ENCODE data around the gene RAI1. TPM values are rescaled to one million over a fixed set of nuclear protein-coding genes. Genes with fewer than 3 reads are reported as not detected.

RAI1 gene
- total and polyA plus RNA-seq, 10 of the 15 experiments (the other 5 are each of a cell fraction or from before 2014, with no cell fraction given): 0.66 to 37.7 (median 6.0) TPM

DNA sequence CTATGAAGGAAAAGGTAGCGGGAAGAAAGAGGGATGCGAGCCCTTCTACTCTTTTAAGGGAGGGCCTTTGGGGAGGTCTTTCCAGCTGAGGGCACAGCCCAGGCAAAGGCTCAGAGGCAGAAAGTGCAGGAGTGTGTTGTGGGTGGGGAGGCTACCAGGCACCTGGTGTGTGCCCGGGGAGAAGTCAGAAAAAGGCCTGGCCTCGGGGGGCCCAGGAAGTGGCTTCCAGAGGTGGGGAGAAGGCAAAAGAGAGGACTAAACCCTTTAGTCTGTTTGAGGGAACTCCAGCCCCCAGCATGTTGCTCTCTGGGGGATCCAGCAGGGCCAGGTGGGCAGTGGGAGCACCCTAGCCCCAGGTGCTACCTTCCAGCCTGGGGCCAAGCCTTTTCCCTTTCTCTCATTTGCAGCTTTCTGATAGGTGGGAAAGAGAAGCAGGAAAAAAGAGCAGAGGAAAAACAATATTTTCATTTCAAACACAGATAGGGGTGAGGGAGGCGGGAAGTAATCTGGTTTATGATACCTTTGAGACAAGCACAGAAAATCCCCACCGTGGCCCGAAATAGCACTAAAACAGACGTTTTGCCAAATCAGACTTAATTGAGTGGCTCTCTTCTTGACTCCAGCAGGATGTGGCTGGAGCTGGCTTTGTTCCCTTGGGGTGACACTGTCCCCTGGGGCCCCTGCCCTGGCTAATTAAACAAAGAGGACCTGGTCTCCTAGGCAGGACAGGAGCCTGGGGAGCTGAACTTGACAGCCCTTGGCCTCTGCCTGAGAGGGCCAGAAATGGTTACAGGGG lies 10.4 kb downstream of the RAI1 start (continued):
- TF ChIP-seq, protein P1, sequence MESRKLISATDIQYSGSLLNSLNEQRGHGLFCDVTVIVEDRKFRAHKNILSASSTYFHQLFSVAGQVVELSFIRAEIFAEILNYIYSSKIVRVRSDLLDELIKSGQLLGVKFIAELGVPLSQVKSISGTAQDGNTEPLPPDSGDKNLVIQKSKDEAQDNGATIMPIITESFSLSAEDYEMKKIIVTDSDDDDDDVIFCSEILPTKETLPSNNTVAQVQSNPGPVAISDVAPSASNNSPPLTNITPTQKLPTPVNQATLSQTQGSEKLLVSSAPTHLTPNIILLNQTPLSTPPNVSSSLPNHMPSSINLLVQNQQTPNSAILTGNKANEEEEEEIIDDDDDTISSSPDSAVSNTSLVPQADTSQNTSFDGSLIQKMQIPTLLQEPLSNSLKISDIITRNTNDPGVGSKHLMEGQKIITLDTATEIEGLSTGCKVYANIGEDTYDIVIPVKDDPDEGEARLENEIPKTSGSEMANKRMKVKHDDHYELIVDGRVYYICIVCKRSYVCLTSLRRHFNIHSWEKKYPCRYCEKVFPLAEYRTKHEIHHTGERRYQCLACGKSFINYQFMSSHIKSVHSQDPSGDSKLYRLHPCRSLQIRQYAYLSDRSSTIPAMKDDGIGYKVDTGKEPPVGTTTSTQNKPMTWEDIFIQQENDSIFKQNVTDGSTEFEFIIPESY (IDR thresholded peaks at IDR 0.05): no peak
- TF ChIP-seq MTA3 (IDR thresholded peaks at IDR 0.05; ENCODE audit: borderline replicate concordance, low read length) (no peak), HDAC2 (IDR thresholded peaks at IDR 0.05) (no peak), NFXL1 (IDR thresholded peaks at IDR 0.05; ENCODE audit: borderline replicate concordance) (no peak), SMC3 (IDR thresholded peaks at IDR 0.05; ENCODE audit: borderline replicate concordance, low read length) (no peak; the same call in 1 of the 2 replicates), ZZZ3 (IDR thresholded peaks at IDR 0.05; ENCODE audit: control insufficient read depth, insufficient read length, low read depth) (no peak), ZSCAN29 (IDR thresholded peaks at IDR 0.05) (no peak), STAT3 (IDR thresholded peaks at IDR 0.05; ENCODE audit: low read depth, low read length) (0 out of 2 replicates have a peak, but pooled peaks have one; percentile 55), SIN3A (IDR thresholded peaks at IDR 0.05; ENCODE audit: low read depth, low read length) (no peak), SMARCA5 (IDR thresholded peaks at IDR 0.05) (no peak), WRNIP1 (IDR thresholded peaks at IDR 0.05; ENCODE audit: borderline replicate concordance, low read depth, low read length) (0 out of 2 replicates have a peak, but pooled peaks have one; percentile 21), BMI1 (IDR thresholded peaks at IDR 0.05; ENCODE audit: borderline replicate concordance) (peak; percentile 33; the same call in 1 of the 2 replicates), RUNX3 (IDR thresholded peaks at IDR 0.05; ENCODE audit: low read length) (peak; percentile 87), CHD1 (IDR thresholded peaks at IDR 0.05; ENCODE audit: low read depth, low read length) (0 out of 2 replicates have a peak, but pooled peaks have one; percentile 22), NFYB (IDR thresholded peaks at IDR 0.05; ENCODE audit: insufficient read depth, low read depth, low read length) (no peak)
- TF ChIP-seq, protein P2, sequence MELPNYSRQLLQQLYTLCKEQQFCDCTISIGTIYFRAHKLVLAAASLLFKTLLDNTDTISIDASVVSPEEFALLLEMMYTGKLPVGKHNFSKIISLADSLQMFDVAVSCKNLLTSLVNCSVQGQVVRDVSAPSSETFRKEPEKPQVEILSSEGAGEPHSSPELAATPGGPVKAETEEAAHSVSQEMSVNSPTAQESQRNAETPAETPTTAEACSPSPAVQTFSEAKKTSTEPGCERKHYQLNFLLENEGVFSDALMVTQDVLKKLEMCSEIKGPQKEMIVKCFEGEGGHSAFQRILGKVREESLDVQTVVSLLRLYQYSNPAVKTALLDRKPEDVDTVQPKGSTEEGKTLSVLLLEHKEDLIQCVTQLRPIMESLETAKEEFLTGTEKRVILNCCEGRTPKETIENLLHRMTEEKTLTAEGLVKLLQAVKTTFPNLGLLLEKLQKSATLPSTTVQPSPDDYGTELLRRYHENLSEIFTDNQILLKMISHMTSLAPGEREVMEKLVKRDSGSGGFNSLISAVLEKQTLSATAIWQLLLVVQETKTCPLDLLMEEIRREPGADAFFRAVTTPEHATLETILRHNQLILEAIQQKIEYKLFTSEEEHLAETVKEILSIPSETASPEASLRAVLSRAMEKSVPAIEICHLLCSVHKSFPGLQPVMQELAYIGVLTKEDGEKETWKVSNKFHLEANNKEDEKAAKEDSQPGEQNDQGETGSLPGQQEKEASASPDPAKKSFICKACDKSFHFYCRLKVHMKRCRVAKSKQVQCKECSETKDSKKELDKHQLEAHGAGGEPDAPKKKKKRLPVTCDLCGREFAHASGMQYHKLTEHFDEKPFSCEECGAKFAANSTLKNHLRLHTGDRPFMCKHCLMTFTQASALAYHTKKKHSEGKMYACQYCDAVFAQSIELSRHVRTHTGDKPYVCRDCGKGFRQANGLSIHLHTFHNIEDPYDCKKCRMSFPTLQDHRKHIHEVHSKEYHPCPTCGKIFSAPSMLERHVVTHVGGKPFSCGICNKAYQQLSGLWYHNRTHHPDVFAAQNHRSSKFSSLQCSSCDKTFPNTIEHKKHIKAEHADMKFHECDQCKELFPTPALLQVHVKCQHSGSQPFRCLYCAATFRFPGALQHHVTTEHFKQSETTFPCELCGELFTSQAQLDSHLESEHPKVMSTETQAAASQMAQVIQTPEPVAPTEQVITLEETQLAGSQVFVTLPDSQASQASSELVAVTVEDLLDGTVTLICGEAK (IDR thresholded peaks at IDR 0.05; ENCODE audit: borderline replicate concordance): no peak
- TF ChIP-seq, protein P3, sequence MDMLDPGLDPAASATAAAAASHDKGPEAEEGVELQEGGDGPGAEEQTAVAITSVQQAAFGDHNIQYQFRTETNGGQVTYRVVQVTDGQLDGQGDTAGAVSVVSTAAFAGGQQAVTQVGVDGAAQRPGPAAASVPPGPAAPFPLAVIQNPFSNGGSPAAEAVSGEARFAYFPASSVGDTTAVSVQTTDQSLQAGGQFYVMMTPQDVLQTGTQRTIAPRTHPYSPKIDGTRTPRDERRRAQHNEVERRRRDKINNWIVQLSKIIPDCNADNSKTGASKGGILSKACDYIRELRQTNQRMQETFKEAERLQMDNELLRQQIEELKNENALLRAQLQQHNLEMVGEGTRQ (IDR thresholded peaks at IDR 0.05; ENCODE audit: borderline replicate concordance, low read depth, low read length): no peak
- TF ChIP-seq, protein P4, sequence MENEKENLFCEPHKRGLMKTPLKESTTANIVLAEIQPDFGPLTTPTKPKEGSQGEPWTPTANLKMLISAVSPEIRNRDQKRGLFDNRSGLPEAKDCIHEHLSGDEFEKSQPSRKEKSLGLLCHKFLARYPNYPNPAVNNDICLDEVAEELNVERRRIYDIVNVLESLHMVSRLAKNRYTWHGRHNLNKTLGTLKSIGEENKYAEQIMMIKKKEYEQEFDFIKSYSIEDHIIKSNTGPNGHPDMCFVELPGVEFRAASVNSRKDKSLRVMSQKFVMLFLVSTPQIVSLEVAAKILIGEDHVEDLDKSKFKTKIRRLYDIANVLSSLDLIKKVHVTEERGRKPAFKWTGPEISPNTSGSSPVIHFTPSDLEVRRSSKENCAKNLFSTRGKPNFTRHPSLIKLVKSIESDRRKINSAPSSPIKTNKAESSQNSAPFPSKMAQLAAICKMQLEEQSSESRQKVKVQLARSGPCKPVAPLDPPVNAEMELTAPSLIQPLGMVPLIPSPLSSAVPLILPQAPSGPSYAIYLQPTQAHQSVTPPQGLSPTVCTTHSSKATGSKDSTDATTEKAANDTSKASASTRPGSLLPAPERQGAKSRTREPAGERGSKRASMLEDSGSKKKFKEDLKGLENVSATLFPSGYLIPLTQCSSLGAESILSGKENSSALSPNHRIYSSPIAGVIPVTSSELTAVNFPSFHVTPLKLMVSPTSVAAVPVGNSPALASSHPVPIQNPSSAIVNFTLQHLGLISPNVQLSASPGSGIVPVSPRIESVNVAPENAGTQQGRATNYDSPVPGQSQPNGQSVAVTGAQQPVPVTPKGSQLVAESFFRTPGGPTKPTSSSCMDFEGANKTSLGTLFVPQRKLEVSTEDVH (IDR thresholded peaks at IDR 0.05; ENCODE audit: low read depth, partially characterized antibody): no peak
